Stimulated activated CD4-positive, alpha-beta T cell treated with anti-CD3 and anti-CD28 coated beads, Interleukin-1b, Interleukin-23, amount 100 ng/mL, for 24 hours (primary cell): ENCODE results near the gene SLC35G4.
"Not testable (repeated sequence)": the region's sequence is repeated elsewhere in the genome, so short reads cannot be mapped to it uniquely, and the experiment has no call there.

ENCODE experiments used
- DNase-seq, 4 experiments: peaks; one replicate each; pipeline ENCODE4 v3.0.0-alpha.2; 2020; ENCODE audit warnings: low read depth in 4 of 4, low spot score in 1 of 4

SLC35G4 gene

DNA sequence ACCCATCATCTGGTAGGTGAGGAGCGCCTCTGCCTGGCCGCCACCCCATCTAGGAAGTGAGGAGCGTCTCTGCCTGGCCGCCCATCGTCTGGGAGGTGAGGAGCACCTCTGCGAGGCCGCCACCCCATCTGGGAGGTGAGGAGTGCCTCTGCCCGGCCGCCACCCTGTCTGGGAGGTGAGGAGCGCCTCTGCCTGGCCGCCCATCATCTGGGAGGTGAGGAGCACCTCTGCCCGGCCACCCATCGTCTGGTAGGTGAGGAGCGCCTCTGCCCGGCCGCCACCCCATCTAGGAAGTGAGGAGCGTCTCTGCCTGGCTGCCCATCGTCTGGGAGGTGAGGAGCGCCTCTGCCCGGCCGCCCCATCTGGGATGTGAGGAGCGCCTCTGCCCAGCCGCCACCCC lies 4.2 kb downstream of the SLC35G4 start:
- DNase-seq = not testable (repeated sequence)

DNA sequence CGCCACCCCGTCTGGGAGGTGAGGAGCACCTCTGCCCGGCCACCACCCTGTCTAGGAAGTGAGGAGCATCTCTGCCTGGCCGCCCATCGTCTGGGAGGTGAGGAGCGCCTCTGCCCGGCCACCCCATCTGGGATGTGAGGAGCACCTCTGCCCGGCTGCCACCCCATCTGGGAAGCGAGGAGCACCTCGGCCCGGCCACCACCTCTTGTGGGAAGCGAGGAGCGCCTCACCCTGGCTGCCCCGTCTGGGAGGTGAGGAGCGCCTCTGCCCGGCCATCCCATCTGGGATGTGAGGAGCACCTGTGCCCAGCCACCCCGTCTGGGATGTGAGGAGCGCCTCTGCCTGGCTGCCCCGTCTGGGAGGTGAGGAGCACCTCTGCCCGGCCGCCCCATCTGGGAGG lies 4.6 kb downstream of the SLC35G4 start:
- not testable (repeated sequence) for DNase-seq

DNA sequence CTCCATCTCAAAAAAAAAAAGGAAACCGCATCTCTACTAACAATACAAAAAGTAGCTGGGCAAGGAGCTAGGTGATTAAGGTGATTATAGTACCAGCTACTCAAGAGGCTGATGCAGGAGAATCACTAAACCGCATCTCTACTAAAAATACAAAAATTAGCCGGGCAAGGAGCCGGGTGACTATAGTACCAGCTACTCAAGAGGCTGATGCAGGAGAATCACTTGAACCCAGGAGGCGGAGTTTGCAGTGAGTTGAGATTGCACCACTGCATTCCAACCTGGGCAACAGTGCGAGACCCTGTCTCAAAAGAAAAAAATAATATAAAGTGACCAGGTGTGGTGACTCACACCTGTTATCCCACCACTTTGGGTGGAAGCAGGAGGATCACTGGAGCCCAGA lies 5.6 kb downstream of the SLC35G4 start:
- not testable (repeated sequence) for DNase-seq

DNA sequence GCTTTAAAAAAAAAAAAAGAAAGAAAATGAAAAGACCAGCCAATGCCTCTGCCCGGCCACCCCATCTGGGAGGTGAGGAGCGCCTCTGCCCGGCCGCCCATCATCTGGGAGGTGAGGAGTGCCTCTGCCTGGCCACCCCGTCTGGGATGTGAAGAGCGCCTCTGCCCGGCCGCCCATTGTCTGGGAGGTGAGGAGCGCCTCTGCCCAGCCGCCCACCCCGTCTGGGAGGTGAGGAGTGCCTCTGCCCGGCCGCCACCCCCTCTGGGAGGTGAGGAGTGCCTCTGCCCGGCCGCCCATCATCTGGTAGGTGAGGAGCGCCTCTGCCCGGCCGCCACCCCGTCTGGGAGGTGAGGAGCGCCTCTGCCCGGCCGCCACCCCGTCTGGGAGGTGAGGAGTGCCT lies 37.9 kb downstream of the SLC35G4 start:
- DNase-seq = not testable (repeated sequence)

DNA sequence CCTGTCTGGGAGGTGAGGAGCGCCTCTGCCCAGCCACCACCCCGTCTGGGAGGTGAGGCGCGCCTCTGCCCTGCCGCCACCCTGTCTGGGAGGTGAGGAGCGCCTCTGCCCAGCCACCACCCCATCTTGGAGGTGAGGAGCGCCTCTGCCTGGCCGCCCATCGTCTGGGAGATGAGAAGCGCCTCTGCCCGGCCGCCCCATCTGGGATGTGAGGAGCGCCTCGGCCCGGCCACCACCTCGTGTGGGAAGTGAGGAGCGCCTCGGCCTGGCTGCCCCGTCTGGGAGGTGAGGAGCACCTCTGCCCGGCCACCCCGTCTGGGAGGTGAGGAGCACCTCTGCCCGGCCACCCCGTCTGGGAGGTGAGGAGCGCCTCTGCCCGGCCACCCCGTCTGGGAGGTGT lies 38.4 kb downstream of the SLC35G4 start:
- not testable (repeated sequence) for DNase-seq

DNA sequence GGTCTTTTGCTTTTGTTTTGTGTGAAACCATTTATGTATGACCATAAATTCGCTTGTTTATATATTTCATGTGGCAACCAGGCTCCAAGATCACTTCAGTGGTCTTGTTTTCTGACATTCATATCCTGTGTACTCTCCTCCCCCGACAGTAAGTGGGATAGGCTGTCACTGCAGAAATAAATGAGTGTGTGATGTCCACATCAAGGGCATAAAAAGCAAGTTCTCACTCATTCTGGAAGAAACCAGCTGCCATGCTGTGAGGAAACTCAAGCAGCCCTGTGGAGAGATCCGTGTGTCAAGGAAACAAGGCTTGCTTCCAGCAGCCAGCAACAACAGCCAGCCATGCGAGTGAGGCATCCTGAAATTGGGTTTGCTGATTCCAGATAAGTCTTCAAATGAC lies 40.4 kb downstream of the SLC35G4 start:
- no peak for DNase-seq

DNA sequence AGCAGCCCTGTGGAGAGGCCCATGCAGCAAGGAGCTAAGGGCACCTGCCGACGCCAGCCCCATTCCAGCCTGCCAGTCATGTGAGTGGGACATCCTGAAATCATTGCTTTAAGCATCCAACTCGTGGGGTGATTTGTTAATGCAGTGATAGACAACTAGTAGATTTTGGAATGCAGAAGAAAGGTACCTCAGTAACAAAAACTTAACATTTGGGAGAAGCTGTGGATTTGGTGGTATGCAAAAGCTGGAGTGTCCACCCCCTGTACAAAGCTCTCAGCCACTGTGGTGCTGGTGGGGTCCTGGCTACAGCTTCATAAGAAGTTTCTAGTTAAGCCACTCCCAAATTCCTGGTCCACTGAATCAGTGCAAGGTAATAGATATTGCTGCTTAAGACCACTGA lies 42.5 kb downstream of the SLC35G4 start:
- no peak for DNase-seq

DNA sequence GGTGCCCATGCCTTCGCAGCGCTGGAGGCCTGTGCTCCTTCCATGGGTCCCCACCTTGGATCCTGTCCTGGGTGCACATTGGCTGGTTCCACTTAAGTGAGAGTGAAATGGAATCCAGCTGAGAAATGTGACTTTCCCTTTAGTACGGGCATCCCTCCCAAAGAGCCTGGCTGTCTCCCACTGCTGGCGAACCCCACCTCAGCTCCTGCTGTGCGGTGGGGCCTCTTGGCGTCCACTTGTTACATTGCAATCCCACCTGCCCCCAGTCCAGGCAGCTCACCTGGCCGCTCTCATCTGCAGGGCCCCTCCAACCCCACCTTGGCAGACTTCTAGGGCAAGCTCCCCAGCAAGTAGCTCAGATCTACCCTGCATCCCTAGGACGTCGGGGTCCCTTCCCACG lies 44.1 kb downstream of the SLC35G4 start:
- no peak for DNase-seq

DNA sequence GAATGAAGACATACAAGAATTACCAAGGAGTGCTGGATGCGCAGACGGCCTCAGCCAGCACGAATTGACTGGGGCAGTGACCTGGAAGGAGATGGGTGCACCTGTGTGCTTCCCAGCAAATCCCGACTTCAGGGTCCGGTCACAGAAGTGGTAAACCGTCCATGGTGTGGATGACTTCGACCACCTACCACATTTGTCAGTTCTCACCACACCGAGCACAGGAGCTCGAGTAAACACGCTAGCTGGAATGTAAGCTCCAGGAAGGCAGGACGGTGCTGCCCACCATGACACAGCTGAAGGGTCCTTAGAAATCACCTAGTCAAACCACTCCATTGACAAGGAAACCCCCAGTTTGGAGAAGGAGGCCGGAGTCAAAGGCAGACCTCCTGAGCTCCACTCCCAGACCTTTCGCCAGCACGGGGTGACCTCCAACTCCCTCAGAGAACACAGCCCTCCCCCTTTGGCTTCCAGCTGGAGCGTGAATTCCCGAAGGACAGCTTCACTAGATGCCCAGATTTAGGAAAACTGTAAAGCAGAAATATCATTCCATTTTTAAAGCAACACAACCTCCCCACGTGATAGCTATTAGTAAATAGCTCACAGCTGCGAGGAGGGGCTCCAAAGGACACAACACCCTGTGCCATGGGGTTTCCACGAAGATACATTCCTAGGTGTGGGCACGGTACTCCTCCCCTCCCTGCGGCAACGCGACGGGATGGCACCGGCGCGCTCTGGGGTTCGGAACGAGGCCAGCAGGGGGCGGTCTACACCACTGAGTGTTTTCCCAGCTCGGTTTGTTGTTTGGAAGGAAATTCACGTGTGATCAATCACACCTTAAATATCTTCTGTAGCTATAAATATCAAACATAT lies 45.6 kb downstream of the SLC35G4 start:
- peak; percentile 16 to 38 (median 28) for DNase-seq

DNA sequence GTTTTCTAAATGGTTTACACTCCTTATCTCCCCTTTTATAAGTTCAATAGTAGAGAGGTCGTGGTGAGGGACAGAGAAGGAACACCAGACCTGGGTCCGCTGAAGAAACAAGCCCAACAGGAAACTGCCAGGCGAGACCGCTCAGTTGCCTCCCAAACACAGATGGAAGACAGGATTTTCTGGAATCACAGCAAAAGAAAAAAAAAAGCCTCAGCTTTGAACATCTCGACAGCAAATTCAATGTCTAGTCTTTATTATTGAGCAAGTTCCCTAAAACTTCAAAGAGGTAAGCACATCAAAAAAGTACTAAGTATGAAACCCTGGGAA lies 46.2 kb downstream of the SLC35G4 start:
- DNase-seq = no peak

DNA sequence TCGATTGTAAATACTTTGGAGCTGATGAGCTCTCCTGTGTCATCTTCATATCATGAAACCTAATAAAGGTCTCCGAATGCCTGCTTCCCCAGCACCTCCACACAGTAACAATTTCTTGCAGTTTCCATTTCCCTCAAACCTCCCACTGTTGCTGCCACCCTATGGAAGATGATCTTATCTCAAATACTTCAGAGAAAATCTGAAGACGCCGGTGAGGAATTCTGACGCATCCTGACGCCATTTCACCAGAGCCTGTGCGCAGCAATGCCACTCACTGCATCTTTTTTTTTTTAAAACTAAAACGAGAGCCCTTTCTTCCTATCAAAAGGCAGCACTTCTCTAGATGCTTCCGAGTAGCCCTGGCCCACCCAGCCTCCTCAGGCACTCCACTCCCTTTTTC lies 47.8 kb downstream of the SLC35G4 start:
- DNase-seq = no peak

DNA sequence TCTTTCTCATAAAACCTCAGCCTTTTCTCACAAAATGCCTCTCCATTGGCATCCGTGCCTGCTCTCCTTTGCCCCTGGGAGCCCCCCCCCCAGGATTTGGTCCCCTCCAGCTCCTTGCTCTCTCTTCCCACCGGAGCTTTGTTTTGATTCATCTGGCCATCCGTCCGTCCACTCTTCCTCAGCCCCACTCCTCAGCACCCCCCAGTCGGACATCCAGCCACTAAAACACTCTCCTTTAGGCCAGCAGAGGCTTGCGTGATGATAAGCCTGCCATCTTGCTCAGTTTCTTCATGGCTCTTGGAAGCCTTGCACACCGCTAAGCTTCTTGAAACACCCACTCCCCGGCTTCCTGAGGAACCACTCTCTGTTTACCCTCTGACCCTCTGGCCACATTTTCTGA lies 48.2 kb downstream of the SLC35G4 start:
- no peak for DNase-seq

DNA sequence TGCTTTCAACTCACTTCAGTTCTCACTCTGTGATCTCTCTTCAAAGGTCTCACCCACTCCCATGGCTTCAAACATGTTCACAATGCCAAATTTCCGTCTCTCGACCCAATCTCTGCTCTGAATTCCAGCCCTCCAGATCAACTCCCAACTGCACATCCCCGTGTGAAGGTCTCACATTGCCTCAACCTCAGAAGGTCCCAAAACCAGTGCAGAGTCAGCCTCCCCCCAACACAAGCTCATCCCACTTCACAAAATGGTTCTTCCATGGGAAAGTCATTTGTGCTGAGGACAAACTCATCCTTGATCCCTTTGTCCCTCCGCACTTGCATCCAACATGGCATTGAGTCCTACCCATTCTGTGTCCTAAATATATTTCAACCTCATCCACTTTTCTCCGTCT lies 48.6 kb downstream of the SLC35G4 start:
- DNase-seq = no peak

DNA sequence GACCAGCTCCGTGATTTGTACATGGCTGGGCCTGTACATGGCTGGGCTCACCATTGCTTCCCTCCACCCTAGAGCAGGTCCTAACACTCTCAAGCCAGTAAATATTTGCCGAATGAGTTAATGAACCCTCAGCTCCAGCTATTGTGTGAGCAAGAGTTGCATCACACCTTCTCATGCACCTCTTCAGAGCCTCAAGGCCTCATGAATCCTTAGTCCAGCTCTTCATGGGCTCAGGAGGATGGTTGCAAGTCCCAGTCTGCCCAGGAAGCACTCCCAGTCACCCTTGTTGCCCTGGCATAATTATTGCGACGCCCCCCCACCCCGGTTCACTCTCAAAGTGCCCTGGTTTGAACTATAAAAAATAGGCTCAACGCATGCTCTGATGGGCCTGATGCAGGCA lies 49.6 kb downstream of the SLC35G4 start:
- no peak for DNase-seq
